Testis (tissue), 2 donors: Measurements from ENCODE around the gene CCL17.

Experiments
- POLR2A ChIP-seq: fragments of 450-650 bp; IDR thresholded peaks from one replicate; pipeline ENCODE4 v1.6.1; 2017; ENCODE audit warnings: antibody characterized with exemption, mild to moderate bottlenecking, moderate library complexity
- TF ChIP-seq, protein P1 (sequence below), 3 experiments: fragments of 450-650 bp in 2 of 3; fragments of 200-600 bp in 1 of 3; sonication (generic) in 1 of 3; IDR thresholded peaks; one replicate each; pipeline ENCODE4 v1.5.1; 2016 to 2019; ENCODE audit warnings: antibody characterized with exemption in 3 of 3, mild to moderate bottlenecking in 2 of 3, moderate library complexity in 1 of 3

DNA sequence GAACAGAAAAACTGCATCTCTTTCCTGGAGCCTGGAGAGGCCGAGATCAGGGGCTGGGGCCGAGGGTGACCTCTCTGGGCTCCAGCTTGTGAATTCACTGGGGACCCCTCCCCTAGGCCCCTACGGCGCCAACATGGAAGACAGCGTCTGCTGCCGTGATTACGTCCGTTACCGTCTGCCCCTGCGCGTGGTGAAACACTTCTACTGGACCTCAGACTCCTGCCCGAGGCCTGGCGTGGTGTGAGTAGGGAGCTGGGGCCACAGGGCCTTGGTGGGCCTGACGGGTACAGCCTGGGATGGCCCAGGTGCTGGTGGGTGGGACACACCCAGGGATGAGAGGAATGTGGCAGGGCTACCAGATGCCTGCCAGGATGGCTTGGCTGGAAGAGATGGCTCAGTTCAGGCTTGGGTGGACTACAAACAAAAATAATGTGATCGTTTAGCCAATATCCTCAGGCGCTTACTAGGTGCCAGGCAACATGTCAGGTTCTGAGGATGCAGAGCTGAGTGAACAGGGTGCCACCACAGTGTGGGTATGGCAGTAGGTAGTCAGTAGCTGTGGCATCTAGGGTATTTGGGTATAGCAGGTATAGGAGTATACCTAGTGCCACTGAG lies 44.1 kb upstream of the CCL17 start:
- no peak for TF ChIP-seq POLR2A
- TF ChIP-seq, protein P1, sequence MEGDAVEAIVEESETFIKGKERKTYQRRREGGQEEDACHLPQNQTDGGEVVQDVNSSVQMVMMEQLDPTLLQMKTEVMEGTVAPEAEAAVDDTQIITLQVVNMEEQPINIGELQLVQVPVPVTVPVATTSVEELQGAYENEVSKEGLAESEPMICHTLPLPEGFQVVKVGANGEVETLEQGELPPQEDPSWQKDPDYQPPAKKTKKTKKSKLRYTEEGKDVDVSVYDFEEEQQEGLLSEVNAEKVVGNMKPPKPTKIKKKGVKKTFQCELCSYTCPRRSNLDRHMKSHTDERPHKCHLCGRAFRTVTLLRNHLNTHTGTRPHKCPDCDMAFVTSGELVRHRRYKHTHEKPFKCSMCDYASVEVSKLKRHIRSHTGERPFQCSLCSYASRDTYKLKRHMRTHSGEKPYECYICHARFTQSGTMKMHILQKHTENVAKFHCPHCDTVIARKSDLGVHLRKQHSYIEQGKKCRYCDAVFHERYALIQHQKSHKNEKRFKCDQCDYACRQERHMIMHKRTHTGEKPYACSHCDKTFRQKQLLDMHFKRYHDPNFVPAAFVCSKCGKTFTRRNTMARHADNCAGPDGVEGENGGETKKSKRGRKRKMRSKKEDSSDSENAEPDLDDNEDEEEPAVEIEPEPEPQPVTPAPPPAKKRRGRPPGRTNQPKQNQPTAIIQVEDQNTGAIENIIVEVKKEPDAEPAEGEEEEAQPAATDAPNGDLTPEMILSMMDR (IDR thresholded peaks at IDR 0.05) = no peak
